Activated CD4-positive, alpha-beta T cell treated with anti-CD3 and anti-CD28 coated beads, Interleukin-2, amount 50 U/mL, for 4 hours (primary cell): ENCODE measurements around the gene FAM171A1.

ENCODE experiments used
- DNase-seq, 2 experiments: peaks; one replicate each; pipeline ENCODE4 v3.0.0-alpha.2; 2020

The FAM171A1 gene

GRCh38 chr10:15201589-15202300, 169.3 kb downstream of the FAM171A1 start:
- no peak for DNase-seq

GRCh38 chr10:15200626-15201025, 170.5 kb downstream of the FAM171A1 start:
- DNase-seq: no peak

GRCh38 chr10:15197911-15198310, 173.2 kb downstream of the FAM171A1 start:
- no peak for DNase-seq

- no peak for DNase-seq
Observed at GRCh38 chr10:15197276-15197675, 173.8 kb downstream of the FAM171A1 start.

- DNase-seq: no peak
Observed at GRCh38 chr10:15196021-15196834, 174.9 kb downstream of the FAM171A1 start.

GRCh38 chr10:15189133-15189885, 181.8 kb downstream of the FAM171A1 start:
- no peak for DNase-seq

DNA sequence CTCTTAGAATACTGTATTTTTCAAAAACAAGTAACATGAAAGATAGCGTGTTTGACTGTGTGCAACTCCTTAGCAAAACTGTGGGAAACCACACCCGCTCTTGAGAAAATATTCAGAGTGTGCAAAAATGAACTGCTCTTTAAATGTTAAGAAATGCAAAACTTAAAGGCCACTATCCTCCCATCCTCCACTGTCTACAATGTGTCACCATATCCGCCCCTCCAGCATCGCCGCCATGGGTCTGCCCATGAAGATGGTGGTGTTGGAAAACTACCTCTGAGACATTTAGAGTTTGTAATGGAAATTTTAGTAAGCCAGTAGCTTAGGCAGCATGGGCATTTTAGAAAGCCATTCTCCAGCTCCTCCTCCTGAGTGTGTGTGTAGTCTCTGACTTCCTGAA, 182.5 kb downstream of the FAM171A1 start:
- DNase-seq: peak; percentile 41 to 51

GRCh38 chr10:15183689-15184481, 187.2 kb downstream of the FAM171A1 start:
- DNase-seq: no peak

GRCh38 chr10:15182540-15183207, 188.4 kb downstream of the FAM171A1 start:
- DNase-seq: no peak

DNA sequence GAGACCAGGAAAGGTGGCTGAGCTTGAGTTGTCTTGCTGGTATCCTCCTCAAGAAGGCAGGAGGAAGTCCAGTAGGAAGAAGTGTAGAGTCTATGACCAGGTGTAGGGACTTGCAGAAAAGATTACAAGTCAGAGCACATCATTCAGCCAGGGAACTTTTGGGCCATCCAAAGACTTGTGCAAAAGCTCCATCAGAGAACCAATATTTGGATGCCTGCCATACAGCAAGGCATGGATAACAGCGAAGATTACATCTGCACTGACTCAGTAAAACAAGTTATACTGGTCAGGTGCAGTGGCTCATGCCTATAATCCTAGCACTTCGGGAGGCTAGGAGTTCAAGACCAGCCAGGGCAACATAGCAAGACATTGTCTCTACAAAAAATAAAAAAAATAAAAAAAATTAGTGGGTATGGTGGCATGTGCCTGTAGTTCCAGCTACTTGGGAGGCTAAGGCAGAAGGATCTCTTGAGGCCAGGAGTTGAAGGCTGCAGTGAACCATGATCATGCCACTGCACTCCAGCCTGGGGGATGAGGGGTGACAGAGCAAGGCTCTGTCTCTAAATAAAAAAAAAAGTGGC, 189.4 kb downstream of the FAM171A1 start:
- DNase-seq: no peak

DNA sequence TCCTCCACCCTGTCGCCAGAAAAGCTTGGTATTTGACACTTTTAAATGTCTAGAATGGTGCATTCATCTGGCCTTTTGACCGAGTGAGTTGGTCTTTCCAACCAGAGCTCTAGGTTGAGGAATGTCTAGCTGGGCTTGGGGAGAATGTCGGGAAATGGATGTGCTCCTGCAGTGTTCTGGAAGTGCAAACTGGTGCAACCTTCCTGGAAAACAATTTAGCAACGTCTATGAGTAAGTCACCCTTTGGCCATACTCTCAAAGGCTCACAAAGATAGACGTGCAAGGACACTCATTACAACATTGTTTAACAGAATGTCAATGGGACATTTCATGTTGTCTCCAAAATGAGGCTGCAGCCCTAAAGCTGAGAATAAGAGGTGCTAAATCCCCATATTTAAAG, 190.4 kb downstream of the FAM171A1 start:
- DNase-seq: no peak

DNA sequence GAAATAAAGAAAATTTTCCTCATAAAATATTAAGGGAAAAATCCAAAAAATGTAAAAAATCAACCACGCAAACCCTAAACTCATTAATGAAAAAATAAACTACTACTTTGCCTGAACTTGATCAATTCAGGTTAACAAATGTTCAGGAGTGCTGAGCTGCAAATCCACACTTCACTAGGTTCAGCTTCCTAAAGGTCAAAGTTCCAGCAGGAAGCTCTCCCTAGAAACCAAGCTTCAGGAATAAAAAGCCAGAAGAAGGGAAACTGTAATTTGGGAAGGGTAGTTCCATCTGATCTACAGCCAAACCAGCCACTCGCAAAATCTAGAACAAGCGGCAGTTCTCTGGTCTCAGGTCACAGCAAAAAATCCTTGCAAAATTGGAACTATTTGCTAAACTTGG, 194.8 kb downstream of the FAM171A1 start:
- no peak for DNase-seq

DNA sequence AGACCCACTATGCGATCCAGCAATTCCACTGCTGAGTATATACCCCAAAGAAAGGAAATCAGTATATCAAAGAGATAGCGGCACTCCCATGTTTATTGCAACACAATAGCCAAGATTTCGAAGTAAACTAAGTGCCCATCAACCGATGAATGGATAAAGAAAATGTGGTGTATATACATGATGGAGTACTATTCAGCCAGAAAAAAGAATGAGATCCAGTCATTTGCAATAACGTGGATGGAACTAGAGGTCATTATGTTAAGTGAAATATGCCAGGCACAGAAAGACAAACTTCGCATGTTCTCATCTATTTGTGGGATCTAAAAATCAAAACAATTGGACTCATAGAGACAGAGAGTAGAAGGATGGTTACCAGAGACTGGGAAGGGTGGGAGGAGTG, 195.5 kb downstream of the FAM171A1 start:
- no peak for DNase-seq

DNA sequence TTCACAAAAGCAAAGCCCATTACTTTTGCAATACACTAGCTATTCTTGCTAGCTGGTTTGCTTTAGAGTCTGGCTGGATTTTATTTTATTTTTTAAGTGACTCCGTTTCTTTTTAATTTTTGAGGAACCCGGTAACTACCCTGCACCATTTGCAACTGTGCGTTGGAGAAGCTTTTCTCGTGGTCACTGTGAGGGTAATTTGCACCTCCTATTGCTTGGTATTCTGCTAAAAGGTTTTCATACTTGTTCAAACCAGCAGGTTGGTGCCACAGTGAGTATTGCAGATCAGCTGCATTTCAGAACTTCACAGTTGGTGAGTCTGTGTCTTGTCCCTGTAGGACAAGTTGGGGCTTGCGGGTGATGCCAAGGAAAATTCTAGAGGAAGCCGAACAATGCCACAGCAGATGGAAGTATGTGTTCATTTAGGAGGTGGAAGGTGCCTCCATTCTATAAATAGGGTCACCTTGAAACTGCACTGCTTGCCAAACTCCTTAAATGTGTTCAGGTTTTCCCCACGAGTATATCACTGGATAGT, 198.7 kb downstream of the FAM171A1 start:
- DNase-seq: no peak

GRCh38 chr10:15169555-15170401, 201.3 kb downstream of the FAM171A1 start:
- DNase-seq: peak; percentile 21 to 26

DNA sequence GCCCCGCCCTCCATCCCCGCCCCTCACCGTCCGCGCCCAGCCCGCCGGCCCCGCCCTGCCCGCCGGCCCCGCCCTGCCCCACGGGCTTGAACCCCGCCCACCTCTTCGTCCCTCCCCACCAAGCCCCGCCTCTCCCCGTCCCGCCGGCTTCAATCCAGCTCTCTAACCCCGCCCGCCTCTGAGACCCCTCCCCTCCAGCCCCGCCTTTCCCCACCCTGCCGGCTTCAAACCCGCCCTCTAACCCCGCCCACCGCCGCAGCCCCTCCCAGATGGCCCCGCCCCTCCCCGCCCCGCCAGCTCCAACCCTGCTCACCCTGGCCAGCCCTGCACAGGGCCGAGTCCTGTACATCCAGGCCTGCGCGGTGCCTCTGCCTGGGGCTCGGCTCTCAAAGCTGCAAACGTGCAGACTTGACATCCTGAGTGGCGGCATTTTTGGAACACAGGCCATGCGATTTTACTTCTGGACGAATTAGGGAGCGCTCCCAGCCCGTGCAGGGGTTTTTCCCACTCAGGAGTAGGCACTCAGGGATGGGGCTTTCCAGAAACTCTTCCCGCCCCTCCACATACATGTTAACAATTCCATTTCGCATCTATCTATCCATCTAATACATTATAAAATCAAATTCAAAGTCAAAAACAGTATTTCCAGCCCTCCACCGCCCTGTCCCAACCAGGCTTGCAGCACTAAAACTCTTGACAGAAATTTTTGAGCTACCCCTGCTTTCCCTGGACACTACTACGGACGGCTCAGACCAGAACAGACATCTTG, 202.1 kb downstream of the FAM171A1 start:
- DNase-seq: peak; percentile 98

GRCh38 chr10:15168291-15168785, 202.8 kb downstream of the FAM171A1 start, which contains the start of gene NMT2:
TSS of gene NMT2 (minus strand) at chr10:15168693. CDS start at chr10:15168612, 81 bp downstream.
- no peak for DNase-seq

- peak; percentile 9 to 21 for DNase-seq
Observed at GRCh38 chr10:15167411-15168290, 203.4 kb downstream of the FAM171A1 start.
